ENCODE data around the gene OCLN. TPM values are rescaled to one million over a fixed set of nuclear protein-coding genes. Genes with fewer than 3 reads are reported as not detected.
"Not testable (repeated sequence)": the region's sequence is repeated elsewhere in the genome, so short reads cannot be mapped to it uniquely, and the experiment has no call there.

OCLN gene
- total RNA-seq, 1 donor from 2014 or later: 6.7 TPM

DNA sequence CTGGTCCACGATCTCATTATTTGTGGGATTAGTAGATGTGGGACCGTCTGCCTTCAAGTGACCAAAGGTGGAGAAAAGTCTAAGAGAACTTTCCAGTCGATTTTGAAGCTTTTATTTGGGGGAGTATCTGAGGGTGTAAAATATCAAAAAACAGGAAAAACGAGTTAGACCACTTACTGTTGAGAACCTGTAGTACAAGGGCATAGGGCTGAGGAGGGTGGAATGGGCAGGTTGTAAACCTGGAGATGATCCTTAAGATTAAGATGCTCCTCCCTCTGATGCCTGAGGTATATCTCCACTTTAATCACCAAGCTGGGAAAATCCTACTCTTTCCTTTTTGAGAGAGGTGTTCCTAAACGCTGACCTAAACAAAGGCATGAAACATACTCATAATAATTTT lies 35.4 kb downstream of the OCLN start:
- Mint-ChIP-seq H3K36me3 (ENCODE audit: low read depth) (no peaks in the 10 kb centered on the region), H3K9me3 (no peaks in the 10 kb centered on the region), H3K4me3 (no peak overlapping the region), H3K4me1 (no peaks in the 10 kb centered on the region), H3K27ac (ENCODE audit: unreplicated experiment) (no peak overlapping the region), H3K27me3 (ENCODE audit: low read depth) (peaks cover 6% of the 10 kb centered on the region)
- DNase-seq (ENCODE audit: low read depth, low spot score): no peak
- TF ChIP-seq, protein P1, sequence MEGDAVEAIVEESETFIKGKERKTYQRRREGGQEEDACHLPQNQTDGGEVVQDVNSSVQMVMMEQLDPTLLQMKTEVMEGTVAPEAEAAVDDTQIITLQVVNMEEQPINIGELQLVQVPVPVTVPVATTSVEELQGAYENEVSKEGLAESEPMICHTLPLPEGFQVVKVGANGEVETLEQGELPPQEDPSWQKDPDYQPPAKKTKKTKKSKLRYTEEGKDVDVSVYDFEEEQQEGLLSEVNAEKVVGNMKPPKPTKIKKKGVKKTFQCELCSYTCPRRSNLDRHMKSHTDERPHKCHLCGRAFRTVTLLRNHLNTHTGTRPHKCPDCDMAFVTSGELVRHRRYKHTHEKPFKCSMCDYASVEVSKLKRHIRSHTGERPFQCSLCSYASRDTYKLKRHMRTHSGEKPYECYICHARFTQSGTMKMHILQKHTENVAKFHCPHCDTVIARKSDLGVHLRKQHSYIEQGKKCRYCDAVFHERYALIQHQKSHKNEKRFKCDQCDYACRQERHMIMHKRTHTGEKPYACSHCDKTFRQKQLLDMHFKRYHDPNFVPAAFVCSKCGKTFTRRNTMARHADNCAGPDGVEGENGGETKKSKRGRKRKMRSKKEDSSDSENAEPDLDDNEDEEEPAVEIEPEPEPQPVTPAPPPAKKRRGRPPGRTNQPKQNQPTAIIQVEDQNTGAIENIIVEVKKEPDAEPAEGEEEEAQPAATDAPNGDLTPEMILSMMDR (conservative IDR thresholded peaks at IDR 0.05): no peak

DNA sequence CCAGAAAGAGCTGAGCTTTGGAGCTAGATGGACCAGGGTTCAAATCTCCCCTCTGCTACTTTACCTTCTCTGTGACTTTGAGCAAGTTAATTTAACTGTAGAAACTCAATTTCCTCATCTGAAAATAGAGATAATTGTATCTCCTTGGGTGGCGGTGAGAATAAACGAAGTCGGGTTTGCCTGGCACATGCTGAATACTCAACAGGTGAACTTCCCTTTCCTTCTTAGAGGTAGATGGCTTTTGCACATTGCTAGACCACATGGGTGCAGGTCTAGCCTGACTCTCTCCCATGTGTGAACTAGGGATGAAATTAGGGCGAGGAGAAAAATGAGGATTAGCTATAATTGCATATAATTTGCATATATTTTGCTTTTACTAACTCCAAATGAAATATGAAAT lies 36.0 kb downstream of the OCLN start:
- DNase-seq (ENCODE audit: low read depth, low spot score): no peak
- TF ChIP-seq, protein P1 (conservative IDR thresholded peaks at IDR 0.05): no peak
- H3K4me1 Mint-ChIP-seq: no peaks in the 10 kb centered on the region
- H3K4me3 Mint-ChIP-seq: no peak overlapping the region
- H3K9me3 Mint-ChIP-seq: no peaks in the 10 kb centered on the region
- no peaks in the 10 kb centered on the region for H3K36me3 Mint-ChIP-seq (ENCODE audit: low read depth)
- H3K27ac Mint-ChIP-seq (ENCODE audit: unreplicated experiment): no peak overlapping the region
- peaks cover 6% of the 10 kb centered on the region for H3K27me3 Mint-ChIP-seq (ENCODE audit: low read depth)

DNA sequence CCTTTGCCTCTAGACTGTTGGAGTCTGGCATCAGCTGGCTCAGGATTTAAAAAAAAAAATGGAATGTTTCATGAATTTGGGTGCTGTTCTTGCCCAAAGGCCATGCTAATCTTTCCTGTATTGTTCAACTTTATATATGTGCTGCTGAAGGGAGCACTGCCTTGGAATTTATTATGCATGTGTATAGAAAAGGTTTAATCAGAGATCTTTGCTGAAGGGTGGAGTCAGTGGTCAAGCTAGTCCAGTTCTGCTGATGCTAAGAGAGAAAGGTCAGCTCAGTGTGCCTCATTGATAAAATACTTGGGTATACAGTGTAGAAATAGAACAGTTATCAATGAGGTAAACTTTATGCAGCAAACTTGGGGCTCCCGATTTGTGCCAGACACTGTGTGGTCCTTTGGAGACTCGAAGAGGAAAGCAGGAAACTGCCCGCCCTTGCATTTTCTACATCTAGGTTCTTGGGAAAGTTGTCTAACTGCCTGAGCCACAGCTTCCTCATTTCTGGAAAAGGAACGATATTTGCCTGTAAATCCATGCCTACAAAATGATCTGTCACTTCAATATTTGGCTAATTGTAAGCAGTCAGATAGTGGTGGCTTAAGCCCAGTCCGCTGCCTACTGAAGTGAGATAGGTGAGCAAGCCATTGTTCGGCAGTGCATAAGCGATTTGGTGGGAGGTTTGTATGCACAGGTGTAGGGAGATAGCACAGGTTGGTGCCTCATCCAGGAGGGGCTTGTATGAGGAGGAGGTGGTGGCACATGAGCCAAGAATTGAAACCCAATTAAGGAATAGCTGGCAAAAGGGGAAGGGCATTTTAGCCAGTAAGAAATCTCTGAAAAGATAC lies 38.2 kb downstream of the OCLN start:
- no peak overlapping the region for H3K27ac Mint-ChIP-seq (ENCODE audit: unreplicated experiment)
- TF ChIP-seq, protein P1 (conservative IDR thresholded peaks at IDR 0.05): no peak
- no peaks in the 10 kb centered on the region for H3K9me3 Mint-ChIP-seq

DNA sequence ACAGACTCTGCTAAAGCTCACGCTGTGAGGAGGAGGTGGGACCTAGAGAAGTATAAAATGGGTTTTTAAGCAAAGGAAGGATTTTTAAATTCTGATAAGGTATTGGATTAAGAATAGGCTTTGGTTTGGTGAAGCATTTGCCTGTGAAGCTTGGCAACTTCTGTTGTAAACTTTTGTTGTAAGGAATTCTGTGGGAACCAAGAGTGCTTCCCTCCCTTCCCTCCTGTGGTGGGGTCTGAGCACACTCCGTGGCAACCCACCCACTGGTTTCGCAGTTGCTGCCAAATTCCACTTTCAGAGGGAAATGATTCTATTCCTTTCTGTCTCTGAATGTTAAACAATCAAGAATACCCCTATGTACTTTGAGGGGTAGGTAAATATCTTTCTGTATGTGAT lies 38.8 kb downstream of the OCLN start:
- Mint-ChIP-seq H3K4me3 (no peak overlapping the region), H3K4me1 (no peaks in the 10 kb centered on the region), H3K27ac (ENCODE audit: unreplicated experiment) (no peak overlapping the region), H3K36me3 (ENCODE audit: low read depth) (no peaks in the 10 kb centered on the region), H3K9me3 (no peaks in the 10 kb centered on the region), H3K27me3 (ENCODE audit: low read depth) (peaks cover 6% of the 10 kb centered on the region)
- TF ChIP-seq, protein P1 (conservative IDR thresholded peaks at IDR 0.05): no peak
- DNase-seq (ENCODE audit: low read depth, low spot score): no peak

More for the DNA sequence above, 38.2 kb downstream of the OCLN start:
- DNase-seq (ENCODE audit: low read depth, low spot score): no peak
- Mint-ChIP-seq H3K36me3 (ENCODE audit: low read depth) (no peaks in the 10 kb centered on the region), H3K4me1 (no peaks in the 10 kb centered on the region), H3K27me3 (ENCODE audit: low read depth) (peaks cover 6% of the 10 kb centered on the region), H3K4me3 (no peak overlapping the region)

DNA sequence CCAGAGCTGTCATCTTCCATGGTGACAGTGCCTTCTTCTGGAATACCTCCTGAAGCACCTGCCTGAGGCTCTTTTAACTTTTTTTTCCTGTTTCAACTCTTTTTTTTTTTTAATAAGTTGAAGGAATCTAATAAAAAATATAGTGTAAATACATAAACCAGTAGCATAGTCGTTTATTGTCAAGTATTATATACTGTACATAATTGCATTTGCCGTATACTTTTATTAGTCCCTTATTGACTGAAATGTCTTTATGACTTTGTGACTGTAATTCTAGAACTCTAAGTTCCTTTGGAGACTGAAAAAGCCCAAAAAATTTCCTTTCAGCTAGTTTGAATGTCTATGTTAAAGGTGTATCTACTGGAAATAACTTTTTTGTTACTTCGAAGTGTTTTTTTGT lies 45.3 kb downstream of the OCLN start:
- not testable (repeated sequence) for H3K9me3 Mint-ChIP-seq; H3K27me3 Mint-ChIP-seq (ENCODE audit: low read depth); H3K4me3 Mint-ChIP-seq; H3K27ac Mint-ChIP-seq (ENCODE audit: unreplicated experiment); DNase-seq (ENCODE audit: low read depth, low spot score); H3K4me1 Mint-ChIP-seq; H3K36me3 Mint-ChIP-seq (ENCODE audit: low read depth)

DNA sequence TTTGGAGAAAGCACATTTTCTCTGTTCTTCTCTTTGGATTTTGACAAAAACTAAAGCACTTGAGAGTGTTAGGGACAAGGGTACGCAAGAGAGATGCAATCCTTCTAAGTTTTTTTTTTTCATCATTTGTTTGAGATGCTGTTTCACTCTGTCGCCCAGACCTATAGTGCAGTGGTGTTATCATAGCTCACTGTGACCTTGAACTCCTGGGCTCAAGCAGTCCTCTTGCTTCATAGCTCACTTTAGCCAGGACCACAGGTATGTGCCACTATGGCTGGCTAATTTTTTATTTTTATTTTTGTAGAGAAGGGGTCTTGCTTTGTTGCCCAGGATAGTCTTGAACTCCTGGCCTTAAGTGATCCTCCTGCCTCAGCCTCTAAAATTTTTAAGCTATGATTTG lies 46.1 kb downstream of the OCLN start:
- H3K9me3 Mint-ChIP-seq; DNase-seq (ENCODE audit: low read depth, low spot score); H3K27me3 Mint-ChIP-seq (ENCODE audit: low read depth); H3K27ac Mint-ChIP-seq (ENCODE audit: unreplicated experiment); H3K36me3 Mint-ChIP-seq (ENCODE audit: low read depth); H3K4me3 Mint-ChIP-seq; H3K4me1 Mint-ChIP-seq: not testable (repeated sequence)

DNA sequence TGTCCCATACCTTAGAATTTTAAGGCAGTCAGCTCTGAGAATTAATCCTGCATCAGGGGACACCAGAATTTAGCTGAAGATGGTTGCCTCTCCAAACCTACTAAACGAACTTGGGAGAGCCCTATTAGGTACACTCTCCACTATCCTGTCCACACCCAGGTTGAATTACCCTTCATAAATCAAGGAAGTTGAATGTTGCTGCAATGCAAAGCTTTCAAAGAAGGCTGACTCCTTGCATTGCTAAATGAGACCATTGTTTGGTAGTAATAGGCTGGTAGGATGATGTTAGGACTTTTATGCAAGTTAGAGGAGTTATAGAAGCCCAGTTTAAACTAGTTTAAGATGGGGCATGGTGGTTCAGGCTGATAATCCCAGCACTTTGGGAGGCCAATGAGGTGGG lies 48.8 kb downstream of the OCLN start:
- H3K9me3 Mint-ChIP-seq; H3K36me3 Mint-ChIP-seq (ENCODE audit: low read depth); H3K4me1 Mint-ChIP-seq: not testable (repeated sequence)

DNA sequence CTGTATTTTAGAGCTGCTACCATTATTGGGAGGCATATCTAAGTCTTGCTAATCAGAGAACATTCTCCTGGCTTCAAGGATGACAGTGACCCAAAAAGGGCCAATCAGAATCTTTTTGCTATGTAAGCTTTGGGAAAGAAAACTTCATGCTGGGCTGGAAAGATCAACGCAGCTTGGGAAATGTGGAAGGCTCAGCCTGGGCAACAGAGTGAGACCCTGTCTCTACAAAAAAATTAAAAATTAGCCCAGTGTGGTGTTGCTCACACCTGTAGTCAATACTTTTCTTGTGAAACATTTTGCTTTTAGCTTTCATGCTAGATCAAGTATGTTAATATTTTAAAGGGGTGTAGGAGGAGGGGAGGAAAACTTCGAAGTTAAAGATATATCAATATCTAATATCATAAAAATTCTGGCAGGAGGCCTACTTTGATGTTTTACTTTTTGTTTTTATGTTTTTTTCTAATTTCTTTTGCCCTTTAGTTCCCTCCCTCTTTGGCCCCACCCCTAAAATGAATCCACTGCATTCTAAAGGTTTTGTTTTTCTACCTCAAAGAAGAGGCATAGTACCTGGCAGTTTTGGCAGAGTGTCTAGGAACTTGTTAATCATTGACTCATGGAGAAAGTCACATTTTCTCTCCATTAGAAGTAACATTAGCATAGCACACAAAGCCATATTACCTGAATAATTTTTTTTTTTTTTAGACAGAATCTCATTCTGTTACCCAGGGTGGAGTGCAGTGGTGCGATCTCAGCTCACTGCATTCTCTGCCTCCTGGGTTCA lies 50.4 kb downstream of the OCLN start:
- DNase-seq (ENCODE audit: low read depth, low spot score); H3K4me3 Mint-ChIP-seq: not testable (repeated sequence)

More for the DNA sequence above, 48.8 kb downstream of the OCLN start:
- DNase-seq (ENCODE audit: low read depth, low spot score); H3K4me3 Mint-ChIP-seq; H3K27ac Mint-ChIP-seq (ENCODE audit: unreplicated experiment); H3K27me3 Mint-ChIP-seq (ENCODE audit: low read depth): not testable (repeated sequence)

DNA sequence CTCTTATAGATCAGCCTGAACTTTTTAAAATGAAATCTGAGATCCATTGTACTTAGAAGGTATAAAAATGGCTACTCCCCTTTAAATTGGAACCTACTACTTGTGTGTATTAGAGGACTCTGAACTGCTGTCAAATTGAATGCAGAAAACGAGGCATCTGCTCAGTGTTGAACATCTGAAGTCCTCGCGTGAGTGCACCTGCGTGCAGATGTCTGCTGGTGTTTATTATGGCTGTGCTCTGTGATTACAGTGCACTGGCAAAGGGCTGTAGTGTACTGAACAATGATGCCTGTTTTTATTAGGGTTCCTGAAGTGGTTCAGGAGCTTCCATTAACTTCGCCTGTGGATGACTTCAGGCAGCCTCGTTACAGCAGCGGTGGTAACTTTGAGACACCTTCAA lies 52.0 kb downstream of the OCLN start:
- not testable (repeated sequence) for H3K36me3 Mint-ChIP-seq (ENCODE audit: low read depth); H3K9me3 Mint-ChIP-seq; H3K27ac Mint-ChIP-seq (ENCODE audit: unreplicated experiment)

More for the DNA sequence above, 50.4 kb downstream of the OCLN start:
- not testable (repeated sequence) for H3K9me3 Mint-ChIP-seq; H3K4me1 Mint-ChIP-seq; H3K36me3 Mint-ChIP-seq (ENCODE audit: low read depth); H3K27me3 Mint-ChIP-seq (ENCODE audit: low read depth); H3K27ac Mint-ChIP-seq (ENCODE audit: unreplicated experiment)

More for the DNA sequence above, 52.0 kb downstream of the OCLN start:
- not testable (repeated sequence) for H3K27me3 Mint-ChIP-seq (ENCODE audit: low read depth); H3K4me3 Mint-ChIP-seq; DNase-seq (ENCODE audit: low read depth, low spot score); H3K4me1 Mint-ChIP-seq

Data from neural crest cell (in vitro differentiated cells).